Stomach (tissue), 9 donors: ENCODE data around the gene UCN. TPM values are rescaled to one million over a fixed set of nuclear protein-coding genes. Genes with fewer than 3 reads are reported as not detected.
A peak's percentile ranks its signal among the peaks of the same experiment; 100 is the strongest.

Experiments
- DNase-seq, 2 donors: peaks; one replicate each; pipeline versions ENCODE4 v3.0.0 to v3.0.0-alpha.2; 2013 to 2019
- H3K27ac ChIP-seq, 5 donors: fragments of 200-600 bp in 4 of 5; sonication (generic) in 4 of 5; one replicate each; pipeline ENCODE4 v1.5.1; 2013 to 2019; ENCODE audit warnings: mild to moderate bottlenecking in 1 of 5, moderate library complexity in 1 of 5
- H3K27me3 ChIP-seq, 3 donors: fragments of 200-600 bp; sonication (generic); one replicate each; pipeline ENCODE4 v1.5.1; 2017 to 2019; ENCODE audit warnings: mixed run types in 1 of 3
- H3K36me3 ChIP-seq, 4 donors: fragments of 200-600 bp; sonication (generic); 1 replicate in 3 of 4; 2 replicates in 1 of 4; pipeline ENCODE4 v1.5.1; 2016 to 2019
- H3K4me1 ChIP-seq, 4 donors: fragments of 200-600 bp; sonication (generic); one replicate each; pipeline ENCODE4 v1.5.1; 2016 to 2019
- H3K4me3 ChIP-seq, 4 donors: fragments of 200-600 bp; sonication (generic) in 3 of 4; one replicate each; pipeline ENCODE4 v1.5.1; 2016 to 2019; ENCODE audit warnings: mild to moderate bottlenecking in 1 of 4
- H3K9me3 ChIP-seq, 4 donors: fragments of 200-600 bp; sonication (generic); one replicate each; pipeline ENCODE4 v1.5.1; 2016 to 2019
- CTCF ChIP-seq, 7 experiments: fragments of 450-650 bp in 4 of 7; fragments of 200-600 bp in 3 of 7; sonication (generic) in 3 of 7; IDR thresholded peaks; one replicate each; pipeline ENCODE4 v1.5.1; 2016 to 2019; ENCODE audit warnings: antibody characterized with exemption in 7 of 7, control low read depth in 2 of 7, mild to moderate bottlenecking in 1 of 7
- EP300 ChIP-seq: sonication (generic); formaldehyde crosslinking; IDR thresholded peaks from one replicate; pipeline ENCODE4 v1.6.1; 2017; ENCODE audit warnings: antibody characterized with exemption
- POLR2A ChIP-seq, 4 donors: fragments of 450-650 bp; IDR thresholded peaks; one replicate each; pipeline ENCODE4 v1.6.1; 2016; ENCODE audit warnings: antibody characterized with exemption in 4 of 4, control low read depth in 2 of 4, mild to moderate bottlenecking in 1 of 4, moderate library complexity in 1 of 4
- POLR2AphosphoS5 ChIP-seq, 3 donors: sonication (generic); formaldehyde crosslinking; IDR thresholded peaks; one replicate each; pipeline ENCODE4 v1.6.1; 2016; ENCODE audit warnings: antibody characterized with exemption in 3 of 3
- WGBS, 5 donors: extraction: QIAGEN DNeasy Blood & Tissue Kit in 3 of 5; methylation state at CpG; one replicate each; pipeline versions ENCODE4 v1.1.5 to v1.1.7; 2013 to 2018; 5-methylcytosine and 5-hydroxymethylcytosine counted together
- intact Hi-C: fragments of 100-400 bp; cut with DNase I; formaldehyde crosslinking; loops from one replicate; pipeline ENCODE4 v1.15.1; 2023; ENCODE audit warnings: low total_unique reads
- polyA plus RNA-seq, 3 donors: library from polyadenylated mRNA; stranded (reverse); fragments of 200-250 nt; gene quantifications; one replicate each; pipeline ENCODE4 v1.2.3, GENCODE V29; 2013
- total RNA-seq, 5 donors: library from RNA; depleted of rRNA; stranded (reverse); fragments of >200 nt; gene quantifications; one replicate each; pipeline versions ENCODE4 v1.1.0 to v1.2.3, GENCODE V29; 2014 to 2016
- donor health status: healthy with polysubstance abuse.
- donor health status: Bipolar disorder and iron deficiency.
- donor health status: healthy.

UCN gene
- total and polyA plus RNA-seq, 8 donors = 3.5 to 6.7 (median 4.1) TPM; not detected in 5

GRCh38 chr2:27307287-27307544 lies 1.0 kb downstream of the UCN start:
- H3K27me3 ChIP-seq = peaks cover 22 to 52% (median 38%) of the 10 kb centered on the region in 3 donors
- no peak overlapping the region for H3K4me3 ChIP-seq
- peaks cover 22 to 33% (median 30%) of the 10 kb centered on the region in 4 donors for H3K4me1 ChIP-seq
- intact Hi-C loops = no loop called here
- WGBS, 5 donors = 8 to 30% (median 14%) methylated on average over 2 to 14 of the region's 14 CpGs
- no peak for DNase-seq
- peaks cover 7 to 34% (median 30%) of the 10 kb centered on the region in 4 donors for H3K36me3 ChIP-seq
- no peak overlapping the region for H3K27ac ChIP-seq
- TF ChIP-seq CTCF (IDR thresholded peaks at IDR 0.05) = no peak
- TF ChIP-seq EP300 = no peak
- TF ChIP-seq POLR2A (IDR thresholded peaks at IDR 0.05) = no peak
- no peak for TF ChIP-seq POLR2AphosphoS5 (IDR thresholded peaks at IDR 0.05)
- H3K9me3 ChIP-seq = no peaks in the 10 kb centered on the region

- H3K4me3 ChIP-seq = peak overlapping the region in 2 of 4 donors; percentile 13 to 19
- peaks cover 22 to 52% (median 38%) of the 10 kb centered on the region in 3 donors for H3K27me3 ChIP-seq
- H3K4me1 ChIP-seq = peaks cover 22 to 33% (median 30%) of the 10 kb centered on the region in 4 donors
- peaks cover 7 to 29% (median 25%) of the 10 kb centered on the region in 4 donors for H3K36me3 ChIP-seq
- 3 to 5% (median 4%) methylated on average over 18 to 51 of the region's 51 CpGs for WGBS, 5 donors
- TF ChIP-seq POLR2AphosphoS5 (IDR thresholded peaks at IDR 0.05) (no peak), EP300 (no peak), CTCF (IDR thresholded peaks at IDR 0.05) (no peak), POLR2A (IDR thresholded peaks at IDR 0.05) (no peak)
- H3K27ac ChIP-seq = no peak overlapping the region
- peak in 1 of 2 donors; percentile 42 for DNase-seq
- H3K9me3 ChIP-seq = no peaks in the 10 kb centered on the region
- intact Hi-C loops = no loop called here
Observed at GRCh38 chr2:27306573-27307286, 1.5 kb downstream of the UCN start.

GRCh38 chr2:27306136-27306535 lies 2.1 kb downstream of the UCN start:
- no peak overlapping the region for H3K27ac ChIP-seq
- intact Hi-C loops = no loop called here
- H3K36me3 ChIP-seq = peaks cover under 1 to 26% (median 19%) of the 10 kb centered on the region in 4 donors
- TF ChIP-seq CTCF (IDR thresholded peaks at IDR 0.05) (no peak), POLR2A (IDR thresholded peaks at IDR 0.05) (no peak), POLR2AphosphoS5 (IDR thresholded peaks at IDR 0.05) (no peak), EP300 (no peak)
- H3K4me3 ChIP-seq = peak overlapping the region in 2 of 4 donors; percentile 13 to 19
- H3K9me3 ChIP-seq = no peaks in the 10 kb centered on the region
- DNase-seq = peak in 1 of 2 donors; percentile 13
- 21 to 29% (median 25%) methylated on average over 19 to 26 of the region's 26 CpGs for WGBS, 5 donors
- peaks cover 22 to 52% (median 38%) of the 10 kb centered on the region in 3 donors for H3K27me3 ChIP-seq
- peaks cover 22 to 33% (median 30%) of the 10 kb centered on the region in 4 donors for H3K4me1 ChIP-seq

- Histone ChIP-seq H3K27ac (no peak overlapping the region), H3K36me3 (peaks cover 0 to 22% (median 16%) of the 10 kb centered on the region in 4 donors), H3K27me3 (peaks cover 22 to 53% (median 38%) of the 10 kb centered on the region in 3 donors), H3K4me3 (no peak overlapping the region), H3K9me3 (no peaks in the 10 kb centered on the region), H3K4me1 (peaks cover 22 to 33% (median 30%) of the 10 kb centered on the region in 4 donors)
- no peak for TF ChIP-seq POLR2AphosphoS5 (IDR thresholded peaks at IDR 0.05)
- TF ChIP-seq POLR2A (IDR thresholded peaks at IDR 0.05) = no peak
- TF ChIP-seq EP300 = no peak
- no peak for DNase-seq
- WGBS, 5 donors = 86 to 94% (median 91%) methylated on average over 14 to 16 of the region's 16 CpGs
- intact Hi-C loops = no loop called here
Observed at GRCh38 chr2:27305516-27305915, 2.7 kb downstream of the UCN start.
